HG03095 (cell line): Measurements from ENCODE around the gene PPP1R3C.

Experiments used
- ATAC-seq: cut with Tn5 transposase; IDR thresholded peaks from one replicate; pipeline ENCODE4 v1.9.1; 2021; ENCODE audit warnings: moderate library complexity; ENCODE audit not compliant: unreplicated experiment

The PPP1R3C gene

DNA sequence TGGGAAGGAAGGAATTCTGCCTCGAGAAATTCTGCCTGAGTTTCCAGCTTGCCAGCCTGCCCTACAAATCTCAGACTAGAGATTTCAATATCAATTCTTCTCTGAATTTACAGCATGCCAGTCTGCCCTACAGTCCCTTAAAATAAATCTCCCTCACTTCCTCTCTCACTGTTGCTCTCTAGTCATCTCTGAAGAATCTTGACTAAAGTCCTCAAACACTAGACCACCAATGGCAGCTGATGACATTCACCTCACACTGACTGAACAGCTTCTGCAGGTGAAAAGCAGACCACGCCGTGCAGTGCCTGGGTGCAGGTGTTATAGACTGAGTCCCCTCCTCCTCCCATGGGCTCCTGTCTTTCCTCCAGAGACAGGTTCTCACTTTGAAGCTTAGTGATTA is 30.4 kb downstream of the PPP1R3C start:
- ATAC-seq, result no peak

DNA sequence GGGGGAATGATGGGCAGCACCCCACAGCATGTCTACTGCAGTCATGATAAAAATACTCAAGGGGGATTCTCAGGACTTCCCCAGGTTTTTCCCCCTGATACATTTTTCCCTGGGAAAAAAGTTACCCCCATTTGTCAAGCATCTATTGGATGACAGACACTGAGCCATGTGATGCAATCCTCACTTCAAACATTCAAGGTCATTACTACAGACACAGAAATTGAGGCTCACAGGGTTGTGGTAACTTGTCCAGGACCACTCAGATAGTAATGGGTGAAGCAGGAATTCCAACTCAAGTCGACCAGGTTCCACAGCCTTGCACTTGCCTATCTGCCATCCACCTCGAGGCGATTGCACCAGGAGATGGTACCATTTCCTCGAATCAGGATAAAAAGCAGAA is 31.7 kb downstream of the PPP1R3C start:
- ATAC-seq, result no peak

DNA sequence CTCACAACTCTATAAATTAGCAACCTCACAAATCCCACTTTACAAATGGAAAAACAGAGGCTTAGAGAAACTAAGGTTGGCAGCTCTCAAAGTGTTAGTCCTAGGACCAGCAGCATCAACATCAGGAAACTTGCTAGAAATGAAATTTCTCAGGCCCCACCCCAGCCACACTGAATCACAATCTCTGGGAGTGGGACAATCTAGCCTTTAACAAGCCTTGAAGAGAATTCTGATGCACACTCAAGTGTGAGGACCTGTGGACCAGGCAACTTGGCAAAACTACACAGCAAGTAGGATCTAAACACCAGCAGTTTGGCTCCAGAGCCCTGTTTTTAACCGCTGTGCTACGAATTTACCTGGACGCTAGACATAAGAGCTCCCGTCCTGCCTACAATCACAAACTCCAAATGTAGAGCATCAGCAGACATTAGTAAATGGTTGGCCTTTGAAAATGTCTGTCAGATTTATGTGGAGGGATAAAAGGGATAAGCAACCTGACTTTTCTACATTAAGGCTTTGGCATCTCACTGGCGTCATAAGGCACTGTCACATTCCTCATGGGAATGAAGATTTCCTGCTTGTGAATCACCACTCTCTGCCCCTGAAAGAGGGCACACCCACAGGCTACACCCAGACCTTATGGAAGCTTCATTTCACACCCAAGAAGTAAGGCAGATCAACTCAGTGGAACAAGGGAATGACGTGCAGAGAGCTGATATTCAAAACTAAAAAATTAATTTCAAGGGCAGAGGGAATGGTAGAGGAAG is 34.5 kb downstream of the PPP1R3C start:
- ATAC-seq, result no peak

DNA sequence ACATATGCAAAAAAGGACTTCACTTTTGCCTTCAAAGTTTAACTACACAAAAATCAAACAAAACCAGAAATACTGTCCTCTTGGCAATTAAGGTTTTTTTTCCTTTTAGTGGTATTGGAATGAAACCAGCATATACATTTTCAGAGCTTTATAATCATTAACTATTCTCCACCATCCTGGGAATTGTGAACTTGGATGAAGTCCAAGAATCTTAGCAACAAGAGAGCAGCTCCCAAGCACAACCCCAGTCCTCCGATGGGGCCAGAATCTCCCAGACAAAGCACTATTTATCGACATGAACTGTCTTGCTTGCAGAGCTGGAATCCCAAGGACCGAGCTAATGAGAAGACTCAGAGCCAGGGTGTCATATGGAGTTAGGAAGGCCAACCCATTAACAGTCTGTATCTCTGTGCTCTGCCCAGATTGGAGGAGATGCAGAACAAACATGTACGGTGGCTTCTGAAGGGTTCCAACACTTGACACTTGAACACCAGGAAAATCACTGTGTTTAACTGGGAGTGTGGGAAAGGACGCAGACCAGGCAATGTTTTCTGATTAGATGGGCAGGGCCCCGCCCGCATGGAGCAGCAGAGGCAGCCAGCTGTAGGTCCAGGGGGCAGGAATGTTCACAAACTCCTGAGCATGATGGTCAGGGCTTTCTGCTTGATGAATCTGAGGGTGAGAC is 35.5 kb downstream of the PPP1R3C start:
- ATAC-seq, result no peak

DNA sequence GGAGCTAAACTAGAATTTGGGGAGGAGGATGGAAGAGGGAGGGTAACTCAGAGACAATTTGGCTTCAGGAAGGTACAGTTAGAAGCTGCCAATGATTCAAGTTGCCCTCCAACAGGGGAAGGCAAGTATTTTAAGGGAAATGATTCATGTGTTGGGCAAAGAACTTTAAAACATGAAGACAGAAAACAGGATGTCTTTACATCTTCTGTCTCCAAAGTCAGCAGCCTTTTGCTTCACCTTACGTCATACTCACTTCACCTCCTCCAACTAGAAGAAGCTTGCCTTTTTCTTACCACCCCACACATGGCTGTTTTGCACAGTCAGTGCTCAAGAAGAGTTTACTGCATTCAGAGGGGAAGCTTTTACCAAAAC is 36.1 kb downstream of the PPP1R3C start:
- ATAC-seq, result no peak

DNA sequence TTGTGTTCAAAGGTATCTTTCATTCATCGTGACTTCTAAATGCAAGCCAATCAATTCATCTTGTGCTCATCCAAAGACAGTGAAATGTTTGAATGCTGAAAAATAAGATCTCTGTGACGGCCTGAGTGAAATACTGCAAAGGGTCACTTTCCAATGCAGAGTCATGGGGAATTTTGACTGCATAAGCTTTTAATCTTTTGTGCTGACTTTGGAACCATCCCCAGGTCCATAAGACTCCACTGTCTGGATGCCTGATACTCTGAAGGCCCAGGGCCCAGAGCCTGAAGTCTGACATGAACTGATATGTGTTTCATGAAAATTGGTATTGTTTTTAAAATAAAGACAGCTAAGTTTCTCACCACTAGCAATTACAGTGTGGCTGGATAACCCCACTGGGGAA is 39.0 kb downstream of the PPP1R3C start:
- ATAC-seq, result no peak

DNA sequence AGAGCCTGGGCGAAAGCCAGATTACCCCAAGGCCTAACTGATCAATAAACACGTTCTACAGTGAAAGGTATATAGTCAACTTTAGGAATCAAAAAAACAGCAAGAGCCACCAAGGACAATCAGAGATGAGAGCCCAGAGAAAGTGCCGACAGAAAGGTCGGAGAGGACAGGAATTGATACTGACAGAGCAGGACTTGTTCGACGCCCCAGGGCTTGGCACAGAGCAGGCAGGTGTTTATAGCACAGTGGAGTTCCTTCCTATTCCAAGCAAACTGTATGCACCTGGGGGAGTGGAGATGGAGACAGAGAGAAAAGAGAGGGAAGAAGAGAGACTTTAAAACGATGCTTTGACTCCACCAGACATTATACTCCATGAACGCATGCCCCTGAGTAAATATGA is 39.5 kb downstream of the PPP1R3C start:
- ATAC-seq, result no peak

DNA sequence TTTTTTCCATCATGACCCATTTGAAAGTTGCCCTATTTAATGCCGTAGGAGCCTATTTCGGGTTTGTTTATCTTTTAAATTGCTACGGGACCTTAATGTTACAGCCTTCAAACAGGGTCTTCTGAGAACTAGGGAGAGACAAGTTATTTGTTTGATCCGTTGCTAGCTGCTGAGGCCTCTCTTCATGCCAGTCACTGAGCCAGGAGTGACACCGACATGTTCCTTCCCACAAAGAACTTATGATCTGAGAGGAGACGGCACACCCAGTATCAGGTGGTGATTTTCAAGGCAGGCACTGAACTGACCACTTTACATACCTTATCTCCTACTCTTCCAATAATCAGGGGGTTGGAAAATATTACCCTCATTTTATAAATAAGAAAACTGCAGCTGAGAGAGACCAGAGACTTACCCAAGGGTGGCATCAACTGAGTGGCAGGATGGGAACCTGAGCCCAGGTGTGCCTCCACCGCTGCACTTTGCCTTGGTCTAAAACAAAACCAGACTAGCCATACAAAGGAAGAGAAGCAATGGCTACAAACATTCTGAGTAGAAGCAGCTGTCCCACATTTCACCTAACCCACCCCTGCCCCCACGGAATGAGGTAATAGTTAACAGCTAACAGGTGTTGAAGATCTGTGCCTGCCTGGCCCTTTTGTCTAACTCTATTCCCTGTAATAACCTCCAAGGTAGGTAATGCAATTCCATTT is 40.5 kb downstream of the PPP1R3C start:
- ATAC-seq, result no peak

DNA sequence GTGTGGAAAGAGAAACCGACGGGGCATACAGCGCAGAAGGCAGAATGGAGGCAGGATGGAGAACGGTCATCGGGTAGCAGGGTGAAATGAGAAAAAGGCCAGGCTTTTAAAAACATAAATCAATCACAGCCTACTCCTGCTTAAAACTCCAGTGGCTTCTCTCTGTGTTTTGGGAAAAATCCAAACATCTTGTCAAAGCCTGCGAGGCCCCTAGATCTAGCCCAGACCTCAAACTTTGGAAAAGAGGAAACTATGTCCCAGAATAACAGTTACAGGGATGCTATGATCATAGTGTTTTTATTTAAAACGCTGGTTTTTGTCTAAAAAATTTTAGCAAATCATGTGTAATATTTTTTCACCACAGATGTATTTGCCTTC is 41.1 kb downstream of the PPP1R3C start:
- no peak for ATAC-seq

DNA sequence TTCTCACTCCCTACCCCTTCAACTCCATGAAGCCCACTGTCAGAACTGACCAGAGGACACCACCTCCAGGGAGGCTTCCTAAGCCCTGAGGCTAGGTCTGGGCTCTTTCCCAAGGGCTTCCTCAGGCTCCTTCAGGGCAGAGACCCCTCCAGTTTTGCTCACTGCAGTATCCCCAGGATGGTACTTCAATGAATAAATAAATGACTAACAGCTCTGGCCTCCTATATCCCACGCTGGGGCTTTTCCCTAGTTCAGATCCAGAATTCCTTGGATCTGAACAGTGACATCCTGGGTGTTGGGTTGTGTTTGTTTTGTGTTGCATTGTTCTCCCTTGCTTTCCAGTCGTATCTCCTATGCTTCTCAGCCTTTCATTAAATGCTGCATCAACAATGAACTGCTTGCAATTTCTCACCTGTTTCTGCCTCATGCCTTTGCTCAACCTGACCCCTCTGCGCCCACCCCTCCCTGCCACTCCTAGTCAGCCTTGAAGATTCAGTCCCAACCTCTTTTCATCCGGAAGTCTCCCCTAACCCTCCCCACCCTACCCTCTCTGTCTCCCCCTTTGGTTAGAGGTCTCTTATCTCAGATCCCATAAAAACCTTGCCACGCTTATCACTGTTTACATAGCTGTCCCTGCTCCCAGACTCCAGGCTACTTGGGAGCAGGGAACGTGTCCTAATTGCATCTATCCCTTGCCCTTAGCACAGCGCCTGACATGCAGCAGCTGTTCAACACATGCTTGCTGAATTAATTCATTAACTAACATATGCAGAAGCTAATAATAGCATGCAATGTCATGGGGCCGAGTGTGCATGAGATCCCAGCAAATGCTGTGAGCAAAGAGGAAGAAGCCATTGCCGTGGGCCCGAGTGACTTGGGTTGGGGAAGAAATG is 41.7 kb downstream of the PPP1R3C start:
- ATAC-seq, result no peak

DNA sequence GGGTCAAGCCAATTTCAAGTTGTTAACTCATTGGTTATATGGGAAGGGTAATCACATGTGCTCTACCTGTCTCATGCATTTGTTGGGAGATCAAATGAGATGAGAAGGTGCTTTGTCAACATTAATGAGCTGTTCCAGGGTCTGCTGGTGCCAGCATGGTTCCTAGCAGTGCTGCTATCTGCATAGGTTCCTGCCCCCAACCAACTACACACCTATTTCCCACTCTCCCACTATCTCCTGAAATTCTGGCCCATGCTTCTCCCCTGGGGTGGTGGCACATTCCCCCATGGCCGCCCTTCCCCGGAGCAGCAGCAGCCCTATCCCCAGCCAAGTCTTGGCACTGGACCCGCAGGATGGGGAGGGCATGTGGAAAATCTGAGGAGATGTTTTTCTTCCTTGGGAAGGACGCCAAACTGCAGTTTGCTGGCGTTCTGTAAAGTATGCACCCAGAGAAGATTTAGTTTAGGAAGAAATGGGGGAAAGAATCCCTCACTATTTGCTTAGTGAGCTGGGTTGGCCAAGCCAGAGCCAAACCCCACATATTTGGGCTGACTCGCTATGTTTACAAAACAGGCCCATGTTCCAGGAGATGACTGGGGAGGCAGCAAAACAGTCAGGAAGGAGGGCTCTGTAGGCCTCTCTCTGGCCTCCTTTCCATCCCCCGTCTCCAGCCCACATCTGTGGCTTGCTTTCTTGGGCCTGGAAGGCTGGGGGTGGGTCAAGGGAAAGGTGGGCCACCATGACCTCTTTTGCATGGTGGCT is 42.5 kb downstream of the PPP1R3C start:
- ATAC-seq, result no peak

DNA sequence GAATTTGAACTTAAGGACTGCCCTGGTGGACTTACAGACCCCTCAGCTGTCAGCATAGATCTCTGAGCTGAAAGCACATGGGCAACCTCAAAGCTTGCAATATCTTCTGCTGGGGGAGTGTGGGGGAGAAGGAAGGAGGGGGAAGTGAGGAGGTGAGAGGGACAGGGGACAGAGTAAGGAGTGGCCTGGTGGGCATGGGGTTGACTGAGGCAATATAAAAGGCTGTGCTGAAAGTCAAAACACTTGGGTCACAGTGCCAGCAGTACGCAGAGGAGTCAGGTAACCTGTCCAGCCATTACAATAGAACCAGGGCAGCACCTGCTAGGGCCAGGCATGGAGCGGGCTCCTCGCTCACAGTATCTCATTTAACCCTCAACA is 43.2 kb downstream of the PPP1R3C start:
- no peak for ATAC-seq

DNA sequence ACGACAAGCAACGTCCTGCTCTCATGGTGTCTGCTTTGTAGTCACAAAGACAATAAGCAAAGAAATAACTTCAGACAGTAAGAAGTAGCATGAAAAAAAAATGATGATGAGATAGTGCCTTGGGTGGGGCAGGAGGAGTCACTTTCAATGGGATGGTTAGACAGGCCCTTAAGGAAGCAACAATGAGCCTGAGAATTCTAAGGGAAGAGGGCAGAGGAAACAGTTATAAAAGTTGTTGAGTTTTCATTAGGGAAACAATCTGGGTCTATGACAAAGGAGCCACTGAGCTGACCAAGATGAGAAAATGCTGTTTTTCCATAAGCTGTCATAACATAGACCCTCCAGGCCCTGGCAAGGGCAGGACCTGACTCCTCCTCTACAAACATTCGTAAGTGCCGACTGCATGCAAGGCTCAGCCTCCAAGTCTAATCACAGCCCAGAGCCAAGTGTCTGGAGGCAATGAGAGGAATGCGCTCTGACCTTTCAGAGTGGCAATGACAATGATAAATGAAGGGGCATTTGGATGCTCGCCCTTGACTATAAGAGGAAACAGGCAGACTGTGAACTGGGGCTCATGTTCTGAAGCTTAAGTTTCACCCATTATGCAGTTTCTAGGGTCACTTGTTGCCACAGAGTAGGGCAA is 43.7 kb downstream of the PPP1R3C start:
- no peak for ATAC-seq

DNA sequence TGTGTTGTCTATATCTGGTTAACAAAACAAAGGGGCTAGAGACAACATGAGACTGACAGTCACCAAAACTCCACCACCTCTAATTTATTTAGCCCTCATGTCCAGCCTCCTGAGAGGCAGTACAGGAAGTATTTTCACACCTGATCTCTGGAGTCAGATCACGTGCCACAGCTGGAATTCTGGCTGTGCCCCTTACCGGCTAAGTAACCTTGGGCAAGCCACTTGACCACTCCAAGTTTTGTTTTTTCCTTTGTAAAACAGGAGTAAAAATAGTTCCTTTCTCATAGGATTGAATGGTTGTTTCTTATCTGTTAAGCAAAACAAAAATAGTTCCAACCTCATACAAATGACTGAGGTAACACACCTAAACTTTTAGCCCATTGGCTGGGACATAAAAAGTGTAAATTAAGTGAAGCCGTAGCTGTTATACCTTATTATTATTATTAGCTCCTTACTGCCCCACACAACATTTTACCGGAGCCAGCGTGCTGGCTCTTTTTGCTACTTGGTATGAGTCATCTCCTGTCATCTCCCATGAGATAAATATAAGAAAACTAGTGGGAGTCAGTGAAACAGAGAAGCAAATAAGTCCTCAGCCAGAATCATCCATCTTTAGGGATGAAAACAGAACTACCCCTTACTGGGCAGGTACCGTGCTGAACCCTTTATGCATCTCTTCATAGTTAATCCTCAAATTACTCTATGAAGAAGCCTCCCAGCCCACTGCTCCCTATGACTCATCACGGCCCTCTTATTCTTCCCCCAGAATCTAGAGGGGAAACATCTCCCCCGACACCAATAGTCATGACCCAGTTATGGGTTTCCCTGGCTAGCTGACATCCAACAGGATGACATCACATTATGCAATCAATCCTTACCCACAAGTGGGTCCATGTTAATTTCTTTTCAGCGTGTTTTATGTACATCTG is 44.9 kb downstream of the PPP1R3C start:
- no peak for ATAC-seq

DNA sequence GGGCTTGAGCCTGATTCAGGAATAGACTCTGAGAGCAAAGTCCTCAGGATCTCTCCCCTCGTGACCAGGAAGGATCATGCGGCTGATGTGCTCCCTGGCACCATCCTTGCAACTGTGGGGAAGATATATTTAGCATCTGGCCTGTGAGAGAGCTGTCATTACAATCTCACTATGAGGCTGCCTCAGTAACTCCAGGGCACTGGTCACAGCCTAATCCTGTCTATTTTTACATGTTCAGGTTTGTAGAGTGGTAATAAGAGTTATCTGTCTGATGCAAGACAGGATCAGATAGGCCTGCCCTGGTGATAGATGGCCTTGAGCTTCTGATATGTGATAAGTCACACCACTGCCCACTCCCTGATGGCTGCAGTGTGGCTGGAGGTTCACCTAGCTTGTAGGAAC is 50.7 kb downstream of the PPP1R3C start:
- no peak for ATAC-seq

DNA sequence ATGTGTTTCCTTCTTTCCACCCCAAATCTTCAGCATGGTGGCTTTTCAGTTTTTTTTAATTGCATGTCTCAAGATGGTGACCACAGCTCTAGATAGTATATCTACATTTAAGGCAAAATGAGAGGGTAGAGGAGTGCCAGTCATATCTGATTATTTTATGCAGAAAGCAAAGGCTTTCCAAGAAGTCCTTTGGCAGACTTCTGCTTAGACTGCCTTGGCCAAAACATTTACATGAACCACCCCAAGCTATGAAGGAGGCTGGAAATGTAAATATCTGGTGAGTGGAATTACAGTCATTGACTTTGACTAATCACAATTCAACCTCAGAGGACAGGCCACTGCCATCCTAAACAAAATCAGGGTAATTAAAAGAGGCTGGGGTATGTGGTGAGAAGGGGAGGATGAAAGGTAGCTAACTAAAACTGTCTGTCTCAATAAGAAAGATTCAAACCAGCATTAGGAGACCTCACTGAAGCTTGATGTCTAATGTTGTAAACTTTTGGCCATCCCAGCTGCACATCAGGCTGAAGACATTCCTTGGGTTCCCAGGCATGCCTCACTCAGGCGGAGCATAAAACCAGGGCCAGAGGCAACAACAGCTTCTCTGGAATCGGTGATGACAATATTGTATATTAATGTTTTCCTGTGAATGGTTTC is 53.4 kb downstream of the PPP1R3C start:
- ATAC-seq, result no peak
